Activated CD8-positive, alpha-beta memory T cell treated with anti-CD3 and anti-CD28 coated beads, Interleukin-2, amount 50 U/mL, for 24 hours (primary cell): ENCODE results near the gene CPA1.

ENCODE experiments used
- DNase-seq: peaks from one replicate; pipeline ENCODE4 v3.0.0-alpha.2; 2020; ENCODE audit errors: extremely low read depth

Gene CPA1

DNA sequence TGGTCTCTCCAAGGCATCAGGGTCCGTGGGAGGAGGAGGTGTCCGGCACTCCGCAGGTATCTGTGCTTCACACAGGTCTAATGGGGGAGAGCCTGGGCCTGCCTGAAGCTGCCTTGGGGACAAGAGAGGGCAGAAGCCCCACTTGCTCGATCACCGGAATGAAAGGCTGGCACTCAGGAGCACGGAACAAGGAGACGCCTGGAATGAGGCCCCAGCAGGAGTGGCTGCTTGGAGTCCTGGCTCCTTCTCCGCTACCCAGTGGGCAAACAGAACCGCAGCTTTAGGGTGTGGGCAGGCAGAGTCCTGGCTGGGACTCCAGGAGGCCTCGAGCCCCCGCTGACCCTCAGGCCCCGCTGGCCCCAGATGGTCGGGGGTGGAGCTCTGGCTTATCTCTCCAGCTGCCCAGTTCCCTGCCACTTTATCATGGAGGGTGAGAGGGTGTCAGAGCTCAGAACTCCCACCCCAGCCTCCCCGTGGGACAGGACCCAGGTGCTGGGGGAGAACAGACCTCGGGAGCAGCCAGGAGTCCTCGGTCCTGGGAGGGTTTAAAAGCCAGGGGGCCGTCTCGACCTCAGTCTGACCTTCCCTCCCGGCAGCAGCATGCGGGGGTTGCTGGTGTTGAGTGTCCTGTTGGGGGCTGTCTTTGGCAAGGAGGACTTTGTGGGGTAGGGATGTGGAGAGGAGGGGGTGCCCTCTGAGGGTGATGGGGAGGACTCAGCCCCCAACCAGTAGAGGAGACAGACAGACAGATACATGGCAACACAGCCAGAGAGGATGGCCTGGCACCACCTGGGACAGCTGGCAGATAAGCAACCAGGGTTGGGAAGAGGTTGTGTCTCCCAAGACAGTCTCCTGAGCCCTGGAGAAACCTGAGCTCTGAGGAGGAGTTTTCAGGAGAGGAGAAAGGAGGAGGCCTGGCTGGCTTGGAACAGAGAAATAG is at the start of gene CPA1:
Gene CPA1, plus strand, starts transcription at position 574 of the 940 bp plus-strand sequence. Its CDS starts 27 bp downstream, at position 601.
- no peak for DNase-seq

GRCh38 chr7:130332259-130333053 is 47.8 kb upstream of the CPA1 start:
- no peak for DNase-seq

- no peak for DNase-seq
Measured at GRCh38 chr7:130333832-130334231, 46.5 kb upstream of the CPA1 start.

- DNase-seq, result no peak
Measured at GRCh38 chr7:130334274-130334673, 46.0 kb upstream of the CPA1 start.

DNA sequence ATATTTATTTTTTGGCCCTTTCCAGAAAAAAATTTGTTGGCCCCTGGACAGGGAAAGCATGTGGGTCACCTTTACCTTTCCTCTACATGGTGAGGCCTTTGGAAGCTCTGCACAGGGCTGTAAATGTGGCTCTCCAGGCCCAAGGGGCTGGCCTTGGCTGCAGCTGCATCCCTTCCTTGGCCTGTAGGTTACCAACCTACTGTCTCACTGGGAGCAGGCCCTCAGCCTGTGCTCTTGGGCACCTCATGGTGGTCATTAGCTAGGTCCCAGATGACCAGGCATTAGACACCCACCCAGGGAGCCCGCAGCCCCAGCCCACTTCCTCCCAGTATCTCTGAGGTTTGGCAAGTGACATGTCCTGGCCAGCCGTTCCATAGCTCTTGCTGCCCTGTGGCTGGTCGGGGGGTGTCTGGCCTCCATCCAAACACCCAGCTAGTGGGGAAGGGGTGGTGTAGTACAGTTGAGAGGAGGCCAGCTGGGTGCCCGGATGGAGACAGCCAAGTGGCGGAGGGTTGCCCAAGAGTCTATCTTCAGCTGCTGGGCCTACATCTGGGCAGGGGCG is 42.8 kb upstream of the CPA1 start:
- DNase-seq, result no peak

DNA sequence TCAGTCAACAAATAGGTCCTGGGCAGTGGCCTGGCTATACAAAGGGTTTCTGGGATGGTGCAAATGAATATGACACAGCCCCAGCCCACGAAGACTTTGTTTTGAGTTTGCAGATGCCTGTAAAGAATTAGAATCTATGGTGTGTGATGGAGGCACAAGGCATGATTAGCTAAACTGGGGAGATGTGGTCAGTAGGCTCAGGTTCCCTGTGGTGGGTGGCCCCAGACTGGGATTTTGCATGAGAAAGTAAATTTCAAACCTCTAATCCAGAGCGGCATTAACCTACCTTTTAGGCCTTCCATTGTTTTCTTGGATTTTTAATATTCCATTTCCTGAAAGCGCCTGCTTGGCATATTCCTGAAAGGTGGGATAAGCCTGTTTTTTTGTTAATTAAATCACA is 42.1 kb upstream of the CPA1 start:
- no peak for DNase-seq

GRCh38 chr7:130341882-130342281 is 38.4 kb upstream of the CPA1 start:
- no peak for DNase-seq

- no peak for DNase-seq
Measured at GRCh38 chr7:130342701-130343380, 37.5 kb upstream of the CPA1 start.

DNA sequence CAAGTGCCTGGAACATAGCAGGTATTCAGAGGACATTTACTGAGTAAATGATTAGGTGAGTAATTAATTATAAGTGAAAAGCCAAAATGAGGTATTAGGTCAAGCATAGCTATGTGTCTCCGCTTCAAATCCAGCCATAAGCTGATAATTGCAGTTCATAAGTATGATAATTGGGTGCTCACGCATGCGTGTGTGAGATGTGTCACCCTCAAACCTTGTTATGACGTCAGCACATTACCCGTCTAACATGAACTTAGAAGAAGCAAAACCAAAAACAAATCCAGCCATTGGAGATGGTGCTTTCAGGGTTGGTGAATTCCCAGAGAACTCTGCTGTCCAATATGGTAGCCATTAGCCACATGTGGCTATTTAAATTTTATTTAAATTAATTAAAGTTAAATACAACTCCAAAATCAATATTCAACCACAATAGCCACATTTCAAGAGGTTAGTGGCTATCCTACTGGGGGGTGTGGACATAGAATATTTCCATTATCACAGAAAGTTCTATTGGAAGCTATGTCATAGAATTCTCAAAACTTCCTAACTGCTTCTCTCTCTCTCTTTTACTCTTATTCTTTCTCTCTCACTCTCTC is 35.9 kb upstream of the CPA1 start, which contains the start of gene CPA5:
Gene CPA5, plus strand, starts transcription at position 546 of the 596 bp plus-strand sequence. CDS start 1,670 bp downstream, outside the sequence.
- no peak for DNase-seq

DNA sequence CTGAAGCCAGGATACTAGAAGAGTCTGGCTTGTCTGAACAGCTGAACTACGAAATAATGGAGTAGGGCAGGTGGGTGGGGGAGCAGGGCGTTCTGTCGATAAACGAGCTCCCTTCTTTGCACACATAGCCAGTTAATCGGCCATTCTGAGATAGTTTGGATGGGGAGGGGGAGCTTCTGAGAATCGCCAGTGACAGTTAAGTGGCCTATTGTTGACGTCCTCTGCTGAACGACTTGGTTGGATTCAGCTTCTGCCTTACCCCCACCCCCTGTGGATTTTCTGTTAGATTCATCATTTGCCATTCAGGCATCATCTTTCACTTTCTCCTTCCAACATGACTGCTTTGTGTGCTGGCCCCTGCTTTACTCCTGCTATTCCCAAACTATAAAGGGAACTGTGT is 35.2 kb upstream of the CPA1 start:
- DNase-seq, result no peak

DNA sequence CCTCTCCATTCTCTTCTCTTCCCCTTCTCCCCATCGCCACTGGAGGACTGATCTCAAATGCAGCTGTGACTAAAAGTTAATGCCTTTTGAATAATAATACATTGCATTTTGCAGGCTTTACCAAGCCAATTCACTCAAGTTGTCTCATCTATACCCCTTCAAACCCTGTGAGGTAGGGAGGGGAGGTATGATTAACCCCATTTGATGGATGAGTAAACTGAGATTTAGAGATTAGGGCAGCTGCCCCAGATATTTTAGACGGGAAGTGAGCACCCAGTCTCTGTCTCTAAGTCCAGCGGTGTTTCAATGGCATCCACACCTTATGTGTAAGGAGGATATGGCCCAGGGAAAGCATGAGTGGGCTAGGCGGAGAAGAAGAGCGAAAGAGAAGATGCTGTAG is 34.6 kb upstream of the CPA1 start:
- no peak for DNase-seq

DNA sequence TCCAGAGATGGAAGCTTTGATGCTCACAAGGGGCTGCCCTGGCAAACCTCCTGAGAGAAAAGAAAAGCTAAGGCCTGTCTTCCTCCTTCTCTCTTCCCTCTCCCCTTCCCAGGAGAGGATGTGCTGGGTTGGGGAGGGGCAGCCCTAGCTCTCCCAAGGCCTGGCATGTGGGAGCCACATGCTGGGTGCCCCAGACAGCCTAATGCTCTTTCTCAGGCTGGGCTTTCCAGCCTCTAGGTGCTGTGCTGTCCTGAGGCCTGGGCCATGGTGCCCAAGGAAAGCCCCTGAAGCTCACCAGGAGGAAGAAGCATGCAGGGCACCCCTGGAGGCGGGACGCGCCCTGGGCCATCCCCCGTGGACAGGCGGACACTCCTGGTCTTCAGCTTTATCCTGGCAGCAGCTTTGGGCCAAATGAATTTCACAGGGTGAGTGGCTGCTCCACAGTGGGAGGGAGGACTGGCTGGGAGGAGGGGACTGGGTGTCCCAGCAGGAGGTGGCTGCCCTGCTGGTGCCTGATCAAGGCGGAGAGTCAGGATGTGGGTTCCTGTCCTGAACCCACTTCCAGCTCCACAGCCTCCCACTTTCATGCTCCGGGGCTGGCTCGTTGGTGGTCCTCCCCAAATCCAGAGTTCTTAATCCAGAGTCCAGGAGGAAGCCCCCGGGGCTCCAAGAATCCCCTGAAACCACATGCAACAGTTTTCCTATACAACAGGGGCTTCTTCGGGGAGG is 34.0 kb upstream of the CPA1 start:
- no peak for DNase-seq

DNA sequence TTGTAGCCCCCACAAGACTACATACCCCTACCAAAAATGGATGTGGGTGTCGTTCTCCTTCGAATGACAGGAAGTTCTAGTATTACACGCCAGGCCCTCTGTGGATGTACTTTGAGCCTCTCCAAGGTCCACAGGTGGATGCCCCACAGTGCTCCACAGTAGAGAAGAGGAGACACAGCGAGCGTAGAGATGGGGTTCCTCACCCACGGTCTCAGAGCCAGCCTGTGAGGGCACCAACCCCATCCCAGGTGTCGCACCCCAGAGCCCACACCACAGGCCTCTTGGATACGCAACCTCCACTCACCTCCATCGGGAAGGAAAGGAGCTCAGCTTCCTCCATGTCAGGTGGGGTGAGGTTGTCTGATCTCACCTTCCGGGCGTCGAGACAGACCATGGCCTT is 33.4 kb upstream of the CPA1 start:
- DNase-seq, result no peak

- DNase-seq, result no peak
Measured at GRCh38 chr7:130349911-130350782, 30.1 kb upstream of the CPA1 start.

GRCh38 chr7:130350945-130351790 is 29.1 kb upstream of the CPA1 start:
- DNase-seq, result no peak

GRCh38 chr7:130351791-130352090 is 28.6 kb upstream of the CPA1 start:
- no peak for DNase-seq

GRCh38 chr7:130352194-130353074 is 27.9 kb upstream of the CPA1 start:
- no peak for DNase-seq

GRCh38 chr7:130353196-130353595 is 27.1 kb upstream of the CPA1 start:
- no peak for DNase-seq
